IMR-90 (cell line): ENCODE data around the gene GGNBP2.

ENCODE experiments used
- BHLHE40 ChIP-seq: fragments of 150-350 bp; IDR thresholded peaks from 2 replicates; pipeline ENCODE4 v1.6.1; 2016; ENCODE audit warnings: mild to moderate bottlenecking, low read depth, low read length
- CEBPB ChIP-seq: IDR thresholded peaks from 2 replicates; pipeline ENCODE4 v1.6.1; 2012; ENCODE audit warnings: low read depth, low read length, improper control_type of control experiment
- CTCF ChIP-seq: conservative IDR thresholded peaks from 2 replicates; pipeline ENCODE4 v1.5.1; 2012; ENCODE audit warnings: mild to moderate bottlenecking, low read depth, low read length, improper control_type of control experiment
- FOS ChIP-seq: fragments of 150-350 bp; IDR thresholded peaks from 2 replicates; pipeline ENCODE4 v1.6.1; 2016; ENCODE audit warnings: low read depth, low read length
- MXI1 ChIP-seq: IDR thresholded peaks from 2 replicates; pipeline ENCODE4 v1.6.1; 2012; ENCODE audit warnings: low read depth, mild to moderate bottlenecking, low read length, moderate library complexity, borderline replicate concordance
- POLR2A ChIP-seq: IDR thresholded peaks from 2 replicates; pipeline ENCODE4 v1.6.1; 2012; ENCODE audit warnings: mild to moderate bottlenecking, low read depth, low read length
- RCOR1 ChIP-seq: IDR thresholded peaks from 2 replicates; pipeline ENCODE4 v1.6.1; 2012; ENCODE audit warnings: mild to moderate bottlenecking, low read length, improper control_type of control experiment; ENCODE audit not compliant: insufficient replicate concordance
- RFX5 ChIP-seq: IDR thresholded peaks from 2 replicates; pipeline ENCODE4 v1.8.0; 2012; ENCODE audit warnings: low read depth, mild to moderate bottlenecking, low read length, moderate library complexity
- SMC3 ChIP-seq: fragments of 150-350 bp; IDR thresholded peaks from 2 replicates; pipeline ENCODE4 v1.6.1; 2016; ENCODE audit warnings: low read depth, mild to moderate bottlenecking, antibody characterized with exemption, low read length, moderate library complexity
- TF ChIP-seq, protein P1 (sequence below): fragments of 150-350 bp; IDR thresholded peaks from 2 replicates; pipeline ENCODE4 v1.6.1; 2017; ENCODE audit warnings: mild to moderate bottlenecking, antibody characterized with exemption, low read length, low read depth

- TF ChIP-seq CTCF: no peak
- TF ChIP-seq POLR2A: no peak
- TF ChIP-seq CEBPB: no peak
- no peak for TF ChIP-seq RCOR1
- TF ChIP-seq BHLHE40: no peak
- TF ChIP-seq MXI1: no peak
- no peak for TF ChIP-seq RFX5
- TF ChIP-seq SMC3: no peak
- TF ChIP-seq, protein P1, sequence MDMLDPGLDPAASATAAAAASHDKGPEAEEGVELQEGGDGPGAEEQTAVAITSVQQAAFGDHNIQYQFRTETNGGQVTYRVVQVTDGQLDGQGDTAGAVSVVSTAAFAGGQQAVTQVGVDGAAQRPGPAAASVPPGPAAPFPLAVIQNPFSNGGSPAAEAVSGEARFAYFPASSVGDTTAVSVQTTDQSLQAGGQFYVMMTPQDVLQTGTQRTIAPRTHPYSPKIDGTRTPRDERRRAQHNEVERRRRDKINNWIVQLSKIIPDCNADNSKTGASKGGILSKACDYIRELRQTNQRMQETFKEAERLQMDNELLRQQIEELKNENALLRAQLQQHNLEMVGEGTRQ: no peak
- TF ChIP-seq FOS: no peak
Observed at GRCh38 chr17:36586138-36586537, 41.4 kb downstream of the GGNBP2 start.
